HepG2 (cell line): ENCODE results near the gene CCDC85A. TPM values are rescaled to one million over a fixed set of nuclear protein-coding genes. Genes with fewer than 3 reads are reported as not detected.

Experiments used
- ATAC-seq: fragments of 200-7000 bp; cut with Tn5 transposase; 3 replicates; pipeline ENCODE4 v1.9.1; 2020; ENCODE audit warnings: mild to moderate bottlenecking, moderate library complexity
- BruUV-seq: library from RNA; stranded (reverse); fragments of 400-500 nt; replicated peaks from 2 replicates; lab custom pipeline; 2021; lab: Mats Ljungman, UMichigan
- CTCF ChIA-PET: fragments of 300-600 bp; formaldehyde crosslinking; extraction: SDS; loops from one replicate; lab custom pipeline; 2021; ENCODE audit warnings: low total read pairs, inconsistent platforms, low intra/inter-chr PET ratio; lab: Yijun Ruan, JAX
- POLR2A ChIA-PET: fragments of 350-600 bp; sonication (Branson Sonifier 250); formaldehyde crosslinking; loops from one replicate; lab custom pipeline; 2020; ENCODE audit warnings: antibody characterized with exemption, inconsistent platforms; lab: Yijun Ruan, JAX
- DNase-seq: peaks from one replicate; pipeline ENCODE4 v3.0.0-alpha.2; 2015; ENCODE audit warnings: low spot score
- FAIRE-seq: peaks from 3 replicates; lab custom pipeline; 2011; peaks lifted over from hg19 to GRCh38; lab: Jason Lieb, UNC
- H2AFZ ChIP-seq: one replicate; pipeline ENCODE4 v1.6.1; 2011; ENCODE audit warnings: low read length, inconsistent platforms
- H3K27ac ChIP-seq: fragments of 300-600 bp; 3 replicates; pipeline ENCODE4 v1.8.0; 2011; ENCODE audit warnings: mixed run types, mild to moderate bottlenecking, mixed read lengths, low read length, inconsistent platforms; ENCODE audit not compliant: insufficient read depth; ENCODE audit errors: extremely low read length
- H3K27me3 ChIP-seq, 2 experiments: fragments of 200-600 bp in 1 of 2; 2 replicates in 1 of 2; 3 replicates in 1 of 2; pipeline versions ENCODE4 v1.6.0 to v1.8.0; 2011; ENCODE audit warnings: low read length in 2 of 2, mild to moderate bottlenecking in 2 of 2, moderate library complexity in 2 of 2, inconsistent platforms in 1 of 2; ENCODE audit not compliant: insufficient read depth in 2 of 2, control insufficient read depth in 1 of 2
- H3K36me3 ChIP-seq, 2 experiments: fragments of 200-600 bp in 1 of 2; replicated peaks in 1 of 2; 2 replicates in 1 of 2; 3 replicates in 1 of 2; pipeline versions ENCODE4 v1.5.1 to v1.8.0; 2011; ENCODE audit warnings: low read length in 2 of 2, inconsistent platforms in 1 of 2; ENCODE audit not compliant: insufficient read depth in 2 of 2, control insufficient read depth in 1 of 2
- H3K4me1 ChIP-seq: 2 replicates; pipeline ENCODE4 v1.5.1; 2012; ENCODE audit warnings: low read length, inconsistent platforms; ENCODE audit not compliant: insufficient read depth
- H3K4me2 ChIP-seq: 2 replicates; pipeline ENCODE4 v1.6.0; 2011; ENCODE audit warnings: low read depth, low read length, inconsistent platforms
- H3K4me3 ChIP-seq, 3 experiments: fragments of 200-600 bp in 1 of 3; sonication (generic), shearing (Covaris generic) in 1 of 3; replicated peaks in 1 of 3; 2 replicates each; pipeline ENCODE4 v1.5.1; 2011 to 2016; ENCODE audit warnings: low read length in 3 of 3, inconsistent platforms in 2 of 3, low read depth in 2 of 3, mild to moderate bottlenecking in 2 of 3, control low read depth in 1 of 3, mixed read lengths in 1 of 3; ENCODE audit not compliant: insufficient read depth in 1 of 3
- H3K79me2 ChIP-seq: one replicate; pipeline ENCODE4 v1.6.1; 2011; ENCODE audit warnings: low read length, inconsistent platforms; ENCODE audit not compliant: insufficient read depth
- H3K9ac ChIP-seq: 2 replicates; pipeline ENCODE4 v1.6.0; 2011; ENCODE audit warnings: mild to moderate bottlenecking, low read depth, low read length, inconsistent platforms; ENCODE audit not compliant: insufficient read depth
- H3K9me3 ChIP-seq: 2 replicates; pipeline ENCODE4 v1.5.1; 2012; ENCODE audit warnings: mild to moderate bottlenecking, low read length
- H4K20me1 ChIP-seq: 2 replicates; pipeline ENCODE4 v1.6.0; 2011; ENCODE audit warnings: inconsistent platforms, mild to moderate bottlenecking, low read length, moderate library complexity; ENCODE audit not compliant: insufficient read depth
- BCLAF1 ChIP-seq: fragments of 450-650 bp; IDR thresholded peaks from 2 replicates; pipeline ENCODE4 v1.6.1; 2017; ENCODE audit warnings: mild to moderate bottlenecking
- RAD21 ChIP-seq: fragments of 450-650 bp; formaldehyde crosslinking; IDR thresholded peaks from 2 replicates; pipeline ENCODE4 v1.5.0; 2020; ENCODE audit warnings: mild to moderate bottlenecking
- SNAI1 ChIP-seq: sonication (generic); formaldehyde crosslinking; IDR thresholded peaks from 2 replicates; pipeline ENCODE4 v1.5.0; 2020; ENCODE audit warnings: mild to moderate bottlenecking, missing genetic modification reagents, borderline replicate concordance
- ZNF180 ChIP-seq: sonication (generic); formaldehyde crosslinking; IDR thresholded peaks from 2 replicates; pipeline ENCODE4 v1.4.0; 2020; ENCODE audit warnings: low read depth, missing genetic modification reagents, borderline replicate concordance
- WGBS: methylation state at CpG from one replicate; pipeline ENCODE4 v1.1.6; 2017; ENCODE audit warnings: low lambda C conversion rate; 5-methylcytosine and 5-hydroxymethylcytosine counted together
- in situ Hi-C: cut with HindIII; loops from 2 replicates; pipeline ENCODE4 v1.10.0; 2017; ENCODE audit warnings: low pct_unique_long_range_greater_than_20kb; ENCODE audit not compliant: extremely low pct_ligation_motif_present
- intact Hi-C: fragments of 100-400 bp; cut with micrococcal nuclease; formaldehyde crosslinking; loops from one replicate; pipeline ENCODE4 v1.10.0; 2022; ENCODE audit not compliant: unreplicated experiment
- polyA plus RNA-seq, 8 experiments: library from polyadenylated mRNA; depleted of rRNA in 3 of 8; stranded (reverse) in 7 of 8; unstranded in 1 of 8; fragments of >200 nt; fragmentation: Illumina TruSeq in 4 of 8; extraction: Trizol in 4 of 8; gene quantifications; 2 replicates each; pipeline versions ENCODE4 v1.2.1 to v1.2.3, GENCODE V29; 2011 to 2016; ENCODE audit warnings: low read depth in 4 of 8, missing spikeins in 1 of 8, mixed read lengths in 1 of 8; ENCODE audit not compliant: insufficient read depth in 1 of 8
- total RNA-seq, 5 experiments: library from RNA; depleted of rRNA; stranded (reverse); fragments of >200 nt; fragmentation: Illumina TruSeq; extraction: Trizol; gene quantifications; 2 replicates each; pipeline ENCODE4 v1.2.3, GENCODE V29; 2016; ENCODE audit warnings: low read depth in 1 of 5

CCDC85A gene
- total and polyA plus RNA-seq, 2 of the 13 experiments (the other 11 are each of a cell fraction or from before 2014, with no cell fraction given), result not detected

GRCh38 chr2:56248965-56249742 is 65.4 kb downstream of the CCDC85A start:
- no peak overlapping the region for H3K4me3 ChIP-seq
- H3K4me1 ChIP-seq, result no peaks in the 10 kb centered on the region
- H3K79me2 ChIP-seq, result no peaks in the 10 kb centered on the region
- H2AFZ ChIP-seq, result no peak overlapping the region
- no peak for FAIRE-seq
- intact Hi-C loops (no loop called here), in situ Hi-C loops (no loop called here)
- H3K9me3 ChIP-seq, result peaks cover 10% of the 10 kb centered on the region; the same call in 1 of the 2 replicates
- H3K36me3 ChIP-seq, result no peaks in the 10 kb centered on the region
- H3K4me2 ChIP-seq, result no peak overlapping the region
- TF ChIP-seq BCLAF1, result no peak
- TF ChIP-seq RAD21 (CRISPR knock-in tag), result no peak
- TF ChIP-seq SNAI1 (CRISPR knock-in tag), result no peak
- no peak for TF ChIP-seq ZNF180 (CRISPR knock-in tag)
- no peak overlapping the region for H3K27ac ChIP-seq
- no peak for ATAC-seq
- 29% methylated on average over 5 of the region's 5 CpGs for WGBS
- no TSS peak for BruUV-seq
- ChIA-PET CTCF (no interaction called here), POLR2A (no interaction called here)
- H3K27me3 ChIP-seq, result no peaks in the 10 kb centered on the region
- no peak overlapping the region for H3K9ac ChIP-seq
- H4K20me1 ChIP-seq, result no peaks in the 10 kb centered on the region
- no peak for DNase-seq
